Right atrium auricular region (tissue), 2 donors: ENCODE data around the gene CDKAL1. TPM values are rescaled to one million over a fixed set of nuclear protein-coding genes. Genes with fewer than 3 reads are reported as not detected.

Experiments used
- DNase-seq: peaks from one replicate; pipeline ENCODE4 v3.0.0-alpha.2; 2019; ENCODE audit warnings: low spot score
- H3K27ac ChIP-seq, 2 donors: fragments of 200-600 bp; sonication (generic); 1 replicate in 1 of 2; 2 replicates in 1 of 2; pipeline ENCODE4 v1.5.1; 2016 to 2019
- H3K27me3 ChIP-seq, 2 donors: fragments of 200-600 bp; sonication (generic); one replicate each; pipeline versions ENCODE4 v1.5.1 to v1.6.0; 2017 to 2019
- H3K36me3 ChIP-seq: fragments of 200-600 bp; sonication (generic); one replicate; pipeline ENCODE4 v1.5.1; 2016
- H3K4me1 ChIP-seq, 2 donors: fragments of 200-600 bp; sonication (generic); one replicate each; pipeline versions ENCODE4 v1.5.1 to v1.6.0; 2017 to 2019
- H3K4me3 ChIP-seq, 2 donors: fragments of 200-600 bp; sonication (generic); 1 replicate in 1 of 2; 2 replicates in 1 of 2; pipeline ENCODE4 v1.5.1; 2017 to 2019; ENCODE audit warnings: mild to moderate bottlenecking in 1 of 2, moderate library complexity in 1 of 2
- H3K9me3 ChIP-seq, 2 donors: fragments of 200-600 bp; sonication (generic); one replicate each; pipeline ENCODE4 v1.5.1; 2019
- total RNA-seq, 2 donors: library from RNA; depleted of rRNA; stranded (reverse); fragments of >200 nt; gene quantifications; one replicate each; pipeline ENCODE4 v1.1.0, GENCODE V29; 2016
- TF ChIP-seq, protein P1 (sequence below), 2 donors: fragments of 200-600 bp; sonication (generic); IDR thresholded peaks; one replicate each; pipeline ENCODE4 v1.5.1; 2019; ENCODE audit warnings: antibody characterized with exemption in 2 of 2

CDKAL1 gene
- total RNA-seq, 2 donors from 2014 or later = 8.8 to 10.5 TPM

DNA sequence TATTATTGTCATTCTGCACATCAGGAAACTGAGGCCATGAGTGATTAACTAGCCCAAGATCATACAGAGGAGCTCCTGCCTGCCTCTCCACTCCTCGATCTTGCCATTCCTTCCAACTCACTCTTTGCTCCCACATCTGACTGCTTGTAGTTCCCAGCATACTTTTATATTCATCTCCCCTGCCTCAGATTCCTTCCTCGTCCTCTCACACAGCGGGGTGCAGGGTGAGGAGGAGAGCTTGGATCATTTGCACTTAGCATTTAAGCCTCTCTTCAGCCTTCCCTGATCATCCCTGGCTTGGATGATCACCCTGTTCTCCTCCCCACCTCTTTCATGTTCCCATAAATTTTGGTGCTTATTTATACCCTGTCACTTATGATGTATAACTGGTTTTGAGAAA is 544.2 kb downstream of the CDKAL1 start:
- no peak for DNase-seq
- H3K4me3 ChIP-seq = no peak overlapping the region

DNA sequence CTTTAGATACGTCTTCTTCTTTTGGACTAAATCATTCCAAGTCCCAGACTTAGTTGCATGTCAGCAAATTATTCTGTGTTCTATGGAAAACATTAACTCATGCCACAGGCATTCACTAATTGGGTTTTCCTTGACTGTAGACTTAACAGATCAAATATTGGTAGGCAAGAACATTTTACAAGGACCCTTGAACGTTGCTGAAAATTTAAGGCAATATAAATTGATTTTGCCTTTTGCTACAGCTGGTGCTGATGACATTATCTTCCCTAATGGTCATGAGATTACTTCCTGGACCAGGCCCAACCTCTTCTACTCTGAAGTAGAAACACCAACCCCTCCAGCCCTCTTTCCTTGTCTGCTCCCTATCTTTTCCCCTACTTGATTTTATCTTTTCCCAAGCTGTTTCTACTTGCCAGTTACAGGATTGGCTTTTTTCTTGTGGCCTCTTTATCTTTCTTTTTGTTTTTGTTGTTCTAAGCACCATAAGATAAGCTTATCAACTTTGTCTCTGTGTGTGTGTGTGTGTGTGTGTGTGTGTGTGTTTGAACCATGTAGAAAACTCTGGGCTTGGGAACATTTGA is 545.3 kb downstream of the CDKAL1 start:
- H3K36me3 ChIP-seq = no peaks in the 10 kb centered on the region
- H3K27ac ChIP-seq = no peak overlapping the region
- DNase-seq = no peak
- H3K4me3 ChIP-seq = no peak overlapping the region
- no peaks in the 10 kb centered on the region for H3K9me3 ChIP-seq
- no peaks in the 10 kb centered on the region for H3K27me3 ChIP-seq
- no peaks in the 10 kb centered on the region for H3K4me1 ChIP-seq
- TF ChIP-seq, protein P1, sequence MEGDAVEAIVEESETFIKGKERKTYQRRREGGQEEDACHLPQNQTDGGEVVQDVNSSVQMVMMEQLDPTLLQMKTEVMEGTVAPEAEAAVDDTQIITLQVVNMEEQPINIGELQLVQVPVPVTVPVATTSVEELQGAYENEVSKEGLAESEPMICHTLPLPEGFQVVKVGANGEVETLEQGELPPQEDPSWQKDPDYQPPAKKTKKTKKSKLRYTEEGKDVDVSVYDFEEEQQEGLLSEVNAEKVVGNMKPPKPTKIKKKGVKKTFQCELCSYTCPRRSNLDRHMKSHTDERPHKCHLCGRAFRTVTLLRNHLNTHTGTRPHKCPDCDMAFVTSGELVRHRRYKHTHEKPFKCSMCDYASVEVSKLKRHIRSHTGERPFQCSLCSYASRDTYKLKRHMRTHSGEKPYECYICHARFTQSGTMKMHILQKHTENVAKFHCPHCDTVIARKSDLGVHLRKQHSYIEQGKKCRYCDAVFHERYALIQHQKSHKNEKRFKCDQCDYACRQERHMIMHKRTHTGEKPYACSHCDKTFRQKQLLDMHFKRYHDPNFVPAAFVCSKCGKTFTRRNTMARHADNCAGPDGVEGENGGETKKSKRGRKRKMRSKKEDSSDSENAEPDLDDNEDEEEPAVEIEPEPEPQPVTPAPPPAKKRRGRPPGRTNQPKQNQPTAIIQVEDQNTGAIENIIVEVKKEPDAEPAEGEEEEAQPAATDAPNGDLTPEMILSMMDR (IDR thresholded peaks at IDR 0.05) = no peak

More for the DNA sequence above, 544.2 kb downstream of the CDKAL1 start:
- no peaks in the 10 kb centered on the region for H3K27me3 ChIP-seq
- no peaks in the 10 kb centered on the region for H3K4me1 ChIP-seq
- peaks cover 0 to 6% of the 10 kb centered on the region in 2 donors for H3K9me3 ChIP-seq
- H3K27ac ChIP-seq = no peak overlapping the region
- no peaks in the 10 kb centered on the region for H3K36me3 ChIP-seq
- TF ChIP-seq, protein P1 (IDR thresholded peaks at IDR 0.05) = no peak

DNA sequence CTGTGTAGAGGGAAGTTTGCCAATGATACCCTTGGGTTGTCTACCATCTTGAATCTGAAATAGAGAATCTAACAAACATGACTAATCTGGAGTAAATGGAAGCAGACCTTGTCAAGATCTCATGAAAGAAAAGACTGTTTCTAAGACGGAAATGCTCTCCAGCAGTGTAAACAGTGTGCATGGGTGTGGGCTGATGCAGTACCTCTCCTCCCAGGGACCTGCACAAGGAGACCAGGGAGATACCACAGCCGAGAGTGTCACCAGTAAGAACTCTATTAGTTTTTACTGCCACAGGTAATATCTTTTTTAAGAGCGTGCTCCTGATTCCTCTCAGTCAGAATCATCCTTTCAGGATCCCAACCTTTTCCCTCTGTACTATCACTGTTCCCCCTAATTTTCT is 546.0 kb downstream of the CDKAL1 start:
- Histone ChIP-seq H3K4me1 (no peaks in the 10 kb centered on the region), H3K27me3 (no peaks in the 10 kb centered on the region), H3K27ac (no peak overlapping the region), H3K36me3 (no peaks in the 10 kb centered on the region), H3K9me3 (no peaks in the 10 kb centered on the region), H3K4me3 (no peak overlapping the region)
- TF ChIP-seq, protein P1 (IDR thresholded peaks at IDR 0.05) = no peak
- no peak for DNase-seq

DNA sequence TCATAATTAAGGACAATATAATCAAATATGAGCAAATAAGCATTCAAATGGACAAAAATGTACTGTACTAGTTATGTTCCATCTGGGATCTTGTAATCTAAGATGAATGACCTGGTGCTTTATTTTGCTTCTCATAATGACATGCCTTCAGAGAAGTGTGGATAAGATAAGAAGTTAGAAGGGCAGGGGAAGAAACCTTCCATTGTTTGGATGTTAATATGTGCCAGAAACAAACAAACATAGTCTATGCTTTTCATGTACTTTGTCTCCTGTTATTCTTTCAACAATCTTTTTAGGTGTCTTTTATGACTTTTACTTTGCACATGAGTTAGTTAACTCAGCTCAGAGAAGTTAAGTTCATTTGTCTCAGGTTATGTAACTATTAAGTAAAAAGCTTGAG is 547.8 kb downstream of the CDKAL1 start:
- H3K4me1 ChIP-seq = no peaks in the 10 kb centered on the region
- no peak for DNase-seq
- TF ChIP-seq, protein P1 (IDR thresholded peaks at IDR 0.05) = no peak
- no peak overlapping the region for H3K27ac ChIP-seq
- no peaks in the 10 kb centered on the region for H3K27me3 ChIP-seq
- no peak overlapping the region for H3K4me3 ChIP-seq
- H3K36me3 ChIP-seq = no peaks in the 10 kb centered on the region
- no peaks in the 10 kb centered on the region for H3K9me3 ChIP-seq

DNA sequence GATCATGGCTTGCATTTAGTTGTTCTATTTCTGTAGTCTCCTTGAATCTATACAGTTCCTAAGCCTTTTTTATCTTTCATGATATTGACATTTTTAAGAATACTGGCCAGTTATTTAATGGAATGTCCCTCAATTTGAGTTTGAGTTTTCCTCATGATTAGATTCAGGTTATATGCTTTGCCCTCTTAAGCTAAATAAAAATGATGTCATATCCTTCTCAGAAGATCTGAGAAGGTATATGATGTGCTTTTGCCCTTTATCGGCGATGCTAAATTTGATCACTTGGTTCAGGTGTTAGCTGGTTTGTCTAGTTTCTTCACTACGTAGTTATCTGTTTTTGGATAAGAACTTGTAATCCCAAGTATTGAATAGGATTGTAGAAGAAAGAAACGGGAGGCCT is 549.5 kb downstream of the CDKAL1 start:
- no peaks in the 10 kb centered on the region for H3K27me3 ChIP-seq
- H3K27ac ChIP-seq = no peak overlapping the region
- no peaks in the 10 kb centered on the region for H3K4me1 ChIP-seq

More for the DNA sequence above, 549.5 kb downstream of the CDKAL1 start:
- Histone ChIP-seq H3K36me3 (no peaks in the 10 kb centered on the region), H3K9me3 (no peaks in the 10 kb centered on the region), H3K4me3 (no peak overlapping the region)
- no peak for DNase-seq
- TF ChIP-seq, protein P1 (IDR thresholded peaks at IDR 0.05) = no peak
